Activated naive CD4-positive, alpha-beta T cell treated with Interleukin-2 at 50 U/mL for 16 hours (primary cell): ENCODE results near the gene CFAP126.
"Not testable (repeated sequence)": the region's sequence is repeated elsewhere in the genome, so short reads cannot be mapped to it uniquely, and the experiment has no call there.

Experiments
- DNase-seq: peaks from one replicate; pipeline ENCODE4 v3.0.0-alpha.2; 2020

Gene CFAP126

GRCh38 chr1:161379071-161379470, 11.4 kb upstream of the CFAP126 start:
- DNase-seq: no peak

- no peak for DNase-seq
These were observed 10.3 kb upstream of the CFAP126 start for GRCh38 chr1:161378014-161378413.

- no peak for DNase-seq
These were observed 6.7 kb upstream of the CFAP126 start for GRCh38 chr1:161374373-161374772.

- no peak for DNase-seq
These were observed 5.8 kb upstream of the CFAP126 start for GRCh38 chr1:161373442-161373841.

- DNase-seq: no peak
These were observed 2.5 kb downstream of the CFAP126 start for GRCh38 chr1:161365207-161365606.

GRCh38 chr1:161364332-161364731, 3.3 kb downstream of the CFAP126 start:
- no peak for DNase-seq

- DNase-seq: no peak
These were observed 8.4 kb downstream of the CFAP126 start for GRCh38 chr1:161359291-161359690.

- no peak for DNase-seq
These were observed 10.6 kb downstream of the CFAP126 start for GRCh38 chr1:161357073-161357472.

GRCh38 chr1:161351482-161351881, 16.2 kb downstream of the CFAP126 start:
- no peak for DNase-seq

- no peak for DNase-seq
These were observed 17.0 kb downstream of the CFAP126 start for GRCh38 chr1:161350671-161351070.

- no peak for DNase-seq
These were observed 24.9 kb downstream of the CFAP126 start for GRCh38 chr1:161342821-161343220.

GRCh38 chr1:161342177-161342576, 25.5 kb downstream of the CFAP126 start:
- no peak for DNase-seq

- no peak for DNase-seq
These were observed 31.9 kb downstream of the CFAP126 start for GRCh38 chr1:161335796-161336195.

GRCh38 chr1:161333166-161333565, 34.5 kb downstream of the CFAP126 start:
- no peak for DNase-seq

- no peak for DNase-seq
These were observed 37.3 kb downstream of the CFAP126 start for GRCh38 chr1:161330346-161330745.

- no peak for DNase-seq
These were observed 43.7 kb downstream of the CFAP126 start for GRCh38 chr1:161324020-161324419.

GRCh38 chr1:161315841-161316674, 51.6 kb downstream of the CFAP126 start:
- not testable (repeated sequence) for DNase-seq
